GM19455 (cell line): ENCODE data around the gene CDHR3.
"Not testable (repeated sequence)": the region's sequence is repeated elsewhere in the genome, so short reads cannot be mapped to it uniquely, and the experiment has no call there.

ENCODE experiments used
- ATAC-seq: cut with Tn5 transposase; IDR thresholded peaks from one replicate; pipeline ENCODE4 v1.9.1; 2021; ENCODE audit not compliant: unreplicated experiment

Gene CDHR3

GRCh38 chr7:105962353-105962752 is 711 bp upstream of the CDHR3 start:
- ATAC-seq: no peak

DNA sequence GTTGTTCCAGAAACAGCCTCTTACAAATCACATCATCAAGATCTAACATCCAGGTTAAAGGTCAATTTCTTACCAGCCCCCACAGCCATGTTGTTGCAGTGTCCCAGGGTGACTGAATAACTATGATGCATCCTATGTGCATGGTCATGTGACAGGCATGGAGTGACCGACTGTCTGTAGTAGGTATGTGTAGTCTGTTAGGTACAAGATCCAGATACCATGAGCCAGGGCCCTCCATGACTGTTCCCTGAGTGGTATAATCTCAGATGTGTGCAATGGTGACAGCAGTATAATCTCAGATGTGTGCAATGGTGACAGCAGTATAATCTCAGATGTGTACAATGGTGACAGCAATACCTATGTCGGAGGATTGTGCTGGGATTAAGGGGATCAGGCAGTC is 8.8 kb downstream of the CDHR3 start:
- no peak for ATAC-seq

GRCh38 chr7:105972276-105972675 is 9.2 kb downstream of the CDHR3 start:
- ATAC-seq: no peak

DNA sequence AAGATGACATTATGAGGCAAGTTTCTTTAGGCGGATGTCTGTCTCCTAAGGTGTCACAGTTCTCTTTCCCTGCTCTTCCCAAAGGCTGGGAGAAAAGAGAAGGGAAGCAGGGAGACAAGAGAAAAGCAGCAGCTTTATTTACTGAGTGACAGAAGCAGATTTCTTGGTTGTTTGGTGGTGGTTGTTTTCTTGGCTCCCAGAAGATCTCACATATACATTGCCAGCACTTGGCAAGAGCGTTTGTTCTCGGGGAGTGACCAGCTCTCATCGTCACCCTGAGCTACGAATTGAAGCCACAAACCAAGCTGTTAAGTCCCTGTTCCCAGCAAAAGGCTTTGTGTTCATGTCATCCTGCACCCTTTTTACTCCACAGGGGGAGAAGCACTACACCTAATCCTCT is 11.4 kb downstream of the CDHR3 start:
- no peak for ATAC-seq

DNA sequence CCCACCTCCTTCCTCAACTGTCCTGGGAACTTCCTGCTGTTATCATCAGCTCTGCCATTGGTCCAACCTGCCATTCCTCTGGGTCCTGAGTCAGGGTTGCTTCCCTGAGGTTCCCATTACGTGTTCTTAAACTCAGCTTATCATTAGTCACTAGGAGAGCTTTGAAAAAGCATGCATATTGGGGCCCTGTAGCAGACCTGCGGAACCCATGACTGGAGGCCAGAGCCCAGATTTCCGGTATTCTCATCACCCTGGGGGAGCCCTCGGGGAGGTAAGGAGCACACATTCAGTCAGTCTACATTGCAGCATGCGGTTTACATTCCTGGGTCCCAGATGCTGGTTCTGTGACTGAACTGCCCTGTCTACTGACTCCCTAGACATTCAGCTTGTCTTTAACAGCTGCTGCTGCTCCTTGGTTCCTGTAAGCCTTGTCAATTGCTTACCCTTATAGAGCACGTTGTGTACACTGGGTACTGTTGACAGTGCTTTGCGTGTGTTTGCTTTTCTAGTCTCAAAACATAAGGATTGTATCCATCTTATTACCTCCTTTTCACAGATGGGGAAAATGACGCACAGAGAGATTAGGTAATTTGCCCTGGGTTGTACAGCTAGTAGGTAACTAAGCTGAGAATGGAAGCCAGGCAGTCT is 12.8 kb downstream of the CDHR3 start:
- no peak for ATAC-seq

DNA sequence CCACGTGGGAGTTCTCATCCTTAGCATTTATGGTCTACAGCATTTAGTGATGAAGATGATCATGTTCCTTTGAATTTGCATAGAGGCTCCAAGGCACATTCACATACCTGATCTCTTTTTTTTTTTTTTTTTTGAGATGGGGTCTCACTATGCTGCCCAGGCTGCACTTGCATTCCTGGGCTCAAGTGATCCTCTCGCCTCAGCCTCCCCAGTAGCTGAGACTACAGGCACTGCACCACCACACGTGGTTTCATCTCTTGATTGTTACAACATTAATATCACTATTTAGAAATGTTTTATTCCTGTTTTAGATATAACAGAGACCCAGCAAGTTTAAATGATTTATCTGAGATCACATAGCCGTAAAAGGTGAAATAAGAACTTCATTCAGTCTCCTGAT is 13.8 kb downstream of the CDHR3 start:
- ATAC-seq: no peak

GRCh38 chr7:105978035-105978434 is 15.0 kb downstream of the CDHR3 start:
- no peak for ATAC-seq

DNA sequence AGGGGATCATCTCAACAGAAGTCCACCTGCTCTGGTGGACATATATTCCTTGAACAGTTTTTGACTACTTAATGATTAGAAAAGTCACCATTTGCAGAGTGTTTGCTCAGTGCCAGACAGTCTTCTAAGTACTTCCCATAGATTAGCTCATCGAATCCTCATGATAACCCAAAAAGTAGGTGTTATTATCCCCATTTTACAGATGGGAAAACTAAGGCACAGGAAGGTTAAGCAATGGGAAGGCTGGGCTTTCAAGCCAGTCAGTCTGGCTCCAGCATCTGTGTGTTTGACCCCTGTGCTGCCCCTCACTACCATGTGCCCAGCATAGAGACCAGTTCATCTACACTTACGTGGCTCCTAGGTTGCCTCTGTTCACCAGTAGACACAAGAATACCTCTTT is 15.9 kb downstream of the CDHR3 start:
- no peak for ATAC-seq

GRCh38 chr7:105979405-105979804 is 16.3 kb downstream of the CDHR3 start:
- ATAC-seq: no peak

GRCh38 chr7:105980645-105981396 is 17.8 kb downstream of the CDHR3 start:
- no peak for ATAC-seq

- no peak for ATAC-seq
Observed at GRCh38 chr7:105982388-105982787, 19.3 kb downstream of the CDHR3 start.

- not testable (repeated sequence) for ATAC-seq
Observed at GRCh38 chr7:105984808-105985207, 21.7 kb downstream of the CDHR3 start.

DNA sequence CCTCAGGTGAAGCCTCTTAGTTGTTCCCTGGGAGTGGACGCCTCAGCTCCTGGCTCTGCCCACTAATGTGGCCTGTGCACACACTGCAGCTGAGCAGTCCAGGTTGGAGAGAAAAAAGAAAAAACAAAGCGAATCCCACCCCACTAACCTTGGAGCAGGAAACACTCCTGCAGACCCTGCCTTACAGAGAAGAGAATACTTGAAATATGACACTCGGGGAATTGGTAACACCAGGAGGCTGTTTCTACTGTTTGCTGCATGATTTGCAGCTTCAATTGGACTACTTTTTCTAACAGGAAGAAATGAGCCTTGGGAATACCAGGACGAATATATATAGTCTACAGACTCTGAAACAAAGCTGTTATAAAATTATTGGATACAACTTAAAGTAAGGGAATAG is 22.2 kb downstream of the CDHR3 start:
- ATAC-seq: no peak

DNA sequence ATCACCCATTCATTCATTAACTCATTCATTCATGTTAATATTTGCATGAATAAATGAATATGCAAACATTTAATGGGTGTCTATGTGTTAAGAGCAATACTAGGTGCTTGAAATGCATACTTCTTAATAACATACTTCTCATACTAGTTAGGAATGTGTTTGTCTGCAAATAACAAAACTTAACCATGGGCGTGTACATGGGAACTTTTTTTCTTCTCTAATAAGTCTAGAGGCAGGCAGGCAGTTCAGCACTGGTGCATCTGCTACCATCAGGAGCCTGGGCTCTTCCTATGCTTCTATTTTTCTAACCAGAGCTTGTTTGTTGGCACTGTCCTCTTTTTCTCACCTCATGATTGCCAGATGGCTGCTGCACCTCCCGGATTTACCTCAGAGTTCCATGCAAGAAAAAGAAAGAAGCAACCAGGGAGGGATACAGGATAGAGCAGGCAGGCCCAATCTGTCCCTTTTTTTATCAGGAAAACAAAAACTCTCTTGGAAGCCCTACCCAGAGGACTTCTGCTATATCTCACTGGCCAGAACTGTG is 22.7 kb downstream of the CDHR3 start:
- ATAC-seq: no peak

GRCh38 chr7:105987046-105987445 is 24.0 kb downstream of the CDHR3 start:
- no peak for ATAC-seq

- ATAC-seq: no peak
Observed at GRCh38 chr7:105988276-105988675, 25.2 kb downstream of the CDHR3 start.

GRCh38 chr7:105989191-105989590 is 26.1 kb downstream of the CDHR3 start:
- no peak for ATAC-seq

GRCh38 chr7:105989686-105990085 is 26.6 kb downstream of the CDHR3 start:
- no peak for ATAC-seq

DNA sequence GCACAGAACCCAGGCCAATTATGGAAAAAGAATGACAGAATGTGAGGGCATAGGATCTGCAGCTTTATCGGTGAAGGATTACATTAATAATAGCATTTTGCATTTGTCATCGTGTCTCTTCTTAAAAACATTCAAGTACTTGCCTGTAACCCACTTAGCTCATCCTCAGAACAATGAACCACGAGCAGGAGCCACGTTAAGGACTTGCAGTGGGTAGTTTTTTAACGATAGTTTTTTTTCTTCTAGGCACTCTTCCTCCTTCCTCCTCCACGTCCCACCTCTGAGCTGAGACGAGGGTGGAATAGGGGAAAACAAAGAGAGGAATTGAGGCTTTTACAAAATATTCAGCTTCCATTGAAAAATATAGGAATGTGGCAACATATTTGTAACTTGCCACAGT is 27.1 kb downstream of the CDHR3 start:
- no peak for ATAC-seq

DNA sequence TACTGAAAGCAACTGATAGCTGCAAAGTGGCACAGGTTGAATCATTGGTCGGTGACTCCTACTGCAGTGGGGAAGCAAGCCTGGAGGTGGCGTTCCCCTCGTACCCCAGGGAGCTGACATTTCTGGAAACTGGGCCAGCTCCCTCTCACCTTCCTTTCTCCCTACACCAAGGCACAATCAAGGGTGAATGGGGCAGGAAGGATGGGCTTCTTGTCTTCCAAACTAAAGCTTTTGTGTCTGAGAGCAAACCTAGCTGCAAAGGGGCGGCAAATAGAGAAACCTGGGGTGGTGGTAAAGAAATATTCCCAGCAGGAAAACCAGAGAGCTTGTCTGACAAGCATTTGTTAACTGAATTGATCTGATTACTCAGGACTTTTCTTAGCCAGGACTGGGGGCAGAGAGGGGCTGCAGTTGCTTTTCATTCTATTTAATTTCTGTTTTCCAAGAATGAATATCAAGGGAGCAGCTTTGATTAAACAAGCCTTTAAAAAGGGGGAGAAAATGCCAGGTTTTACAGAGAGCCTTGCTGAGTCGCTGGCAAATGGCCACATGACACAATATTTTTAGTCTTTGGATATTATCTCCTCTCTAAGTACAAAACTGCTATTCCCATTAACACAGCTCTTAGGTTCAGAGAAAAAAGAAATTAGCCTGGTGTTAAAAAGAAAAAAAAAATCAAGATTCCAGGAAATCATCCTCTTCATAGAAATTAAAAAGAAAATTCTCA is 27.8 kb downstream of the CDHR3 start:
- no peak for ATAC-seq

GRCh38 chr7:105992905-105993304 is 29.8 kb downstream of the CDHR3 start:
- ATAC-seq: no peak
